Pulmonary artery endothelial cell (primary cell): Measurements from ENCODE around the gene TSHZ2. TPM values are rescaled to one million over a fixed set of nuclear protein-coding genes. Genes with fewer than 3 reads are reported as not detected.

Experiments used
- DNase-seq: peaks from one replicate; pipeline ENCODE4 v3.0.0-alpha.2; 2011; ENCODE audit warnings: low read depth, low spot score
- total RNA-seq: library from RNA; depleted of rRNA; stranded (reverse); fragments of >200 nt; gene quantifications from 2 replicates; pipeline ENCODE4 v1.2.3, GENCODE V29; 2014

TSHZ2 gene
- total RNA-seq, 1 donor from 2014 or later: not detected

DNA sequence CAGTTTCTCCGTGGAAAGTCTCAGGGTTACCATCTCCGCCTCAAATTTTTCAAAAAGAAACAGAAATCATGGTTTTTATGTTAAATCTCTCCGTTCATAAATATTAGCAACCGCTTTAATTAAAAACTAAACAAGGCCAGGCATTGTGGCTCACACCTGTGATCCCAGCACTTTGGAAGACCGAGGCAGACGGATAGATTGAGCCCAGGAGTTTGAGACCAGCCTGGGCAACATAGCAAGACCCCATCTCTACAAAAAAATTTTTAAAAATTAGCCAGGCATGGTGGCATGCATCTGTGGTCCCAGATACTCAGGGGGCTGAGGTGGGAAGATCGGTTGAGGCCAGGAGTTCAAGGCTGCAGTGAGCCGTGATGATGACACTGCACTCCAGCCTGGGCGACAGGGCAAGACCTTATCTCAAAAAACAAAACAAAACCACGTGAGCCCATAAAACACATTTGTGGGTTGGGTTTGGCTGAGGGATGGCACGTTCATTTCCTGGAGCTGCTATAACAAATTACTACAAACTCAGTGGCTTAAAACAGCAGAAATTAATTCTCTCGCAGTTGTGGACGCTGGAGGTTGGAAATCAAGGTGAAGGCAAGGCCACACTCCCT is 398.3 kb downstream of the TSHZ2 start:
- no peak for DNase-seq

DNA sequence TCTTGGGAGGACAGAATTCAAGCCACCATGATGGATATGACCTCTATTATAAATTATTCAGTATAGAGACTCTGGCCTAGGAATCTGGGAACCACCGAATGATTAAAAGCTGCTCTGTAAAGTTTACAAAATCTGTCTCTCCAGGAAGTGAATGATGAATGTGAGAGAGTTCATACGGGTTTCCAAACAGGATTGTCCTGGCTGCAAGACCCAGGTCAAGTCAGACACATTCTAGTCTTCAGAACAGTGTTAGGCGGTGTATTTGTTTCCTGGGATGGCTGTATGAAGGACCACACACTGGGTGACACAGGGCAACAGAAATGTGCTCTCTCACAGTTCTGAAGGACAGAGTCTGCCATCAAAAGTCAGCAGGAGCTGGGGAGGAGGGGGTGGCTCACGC is 399.1 kb downstream of the TSHZ2 start:
- DNase-seq: no peak

- no peak for DNase-seq
Measured at GRCh38 chr20:53376021-53376420, 403.9 kb downstream of the TSHZ2 start.

DNA sequence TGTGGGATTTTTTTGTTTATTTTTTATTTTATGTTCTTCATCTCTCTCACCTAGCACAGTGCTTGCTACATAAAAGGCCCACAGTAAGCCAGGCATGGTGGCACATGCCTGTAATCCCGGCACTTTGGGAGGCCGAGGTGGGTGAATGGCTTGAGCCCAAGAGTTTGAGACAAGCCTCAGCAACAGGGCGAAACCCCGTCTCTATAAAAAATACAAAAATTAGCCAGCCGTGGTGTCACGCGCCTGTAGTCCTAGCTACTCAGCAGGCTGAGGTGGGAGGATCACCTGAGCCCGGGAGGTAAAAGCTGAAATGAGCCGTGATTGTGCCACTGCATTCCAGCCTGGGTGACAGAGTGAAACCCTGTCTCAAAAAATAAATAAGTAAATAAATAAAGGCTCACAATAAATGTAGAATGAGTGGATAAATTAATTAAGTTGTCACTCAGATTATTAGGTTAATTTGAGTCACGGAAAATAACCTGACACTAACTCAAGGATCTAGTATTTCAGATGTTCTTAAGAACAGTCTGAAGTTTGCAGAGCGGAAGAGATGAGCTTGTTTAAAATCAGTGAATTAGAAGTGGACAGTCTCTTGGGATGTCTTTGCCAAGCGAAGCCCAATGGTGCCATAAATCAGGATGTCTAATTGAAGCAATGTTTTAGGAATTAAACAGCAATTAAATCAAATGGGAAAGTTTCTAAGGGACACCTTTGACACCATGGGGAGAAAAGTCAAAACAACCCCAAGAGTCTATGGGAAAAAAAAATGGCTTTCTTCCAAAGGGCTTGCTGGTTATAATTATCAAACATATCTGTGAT is 407.1 kb downstream of the TSHZ2 start:
- no peak for DNase-seq

DNA sequence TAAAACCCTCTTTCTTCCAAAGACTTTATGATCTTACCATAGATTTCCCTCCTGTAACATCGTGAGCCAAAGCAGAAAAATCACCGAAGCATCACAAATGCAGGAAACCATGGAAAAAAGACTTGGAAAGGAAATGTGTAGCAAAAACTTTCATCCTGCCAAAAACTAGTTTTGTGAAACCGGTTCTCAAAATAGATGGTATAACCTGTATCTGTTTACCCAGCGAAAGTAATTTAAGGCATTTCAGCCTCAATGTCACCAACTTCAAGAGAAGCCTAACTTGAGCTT is 407.6 kb downstream of the TSHZ2 start:
- DNase-seq: no peak

DNA sequence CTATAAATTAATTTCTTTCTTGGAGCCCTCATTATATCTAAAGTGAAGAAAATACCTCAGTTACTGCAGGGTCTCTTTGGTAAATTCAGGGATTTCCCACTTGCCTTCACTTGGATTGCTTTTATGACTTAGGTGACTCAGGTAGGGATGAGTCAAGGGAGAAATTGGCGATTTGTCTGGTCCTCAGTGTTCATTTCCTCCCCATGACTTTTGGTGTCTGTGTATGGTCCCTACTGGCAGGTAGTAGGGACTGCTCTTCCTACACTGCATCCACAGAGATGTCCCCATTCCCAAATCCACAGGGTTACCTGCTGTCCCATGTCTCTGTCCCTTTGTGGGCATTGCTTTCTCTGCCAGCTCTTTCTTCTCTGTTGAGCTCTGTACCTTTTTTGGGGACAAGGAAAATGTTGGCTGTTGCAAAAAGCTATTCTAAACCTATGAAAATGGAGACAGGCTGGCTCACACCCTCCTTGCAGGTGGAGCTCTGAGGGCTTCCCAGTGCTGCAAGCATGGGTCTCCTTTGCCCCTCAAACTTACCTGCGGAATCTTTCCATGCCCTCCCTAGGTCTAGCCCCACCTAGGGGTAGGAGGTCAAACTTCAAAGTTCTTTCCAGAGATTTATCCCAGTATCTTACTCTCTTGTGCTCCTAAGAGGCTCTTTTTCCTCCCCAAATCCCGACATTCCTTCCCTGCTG is 409.6 kb downstream of the TSHZ2 start:
- no peak for DNase-seq

DNA sequence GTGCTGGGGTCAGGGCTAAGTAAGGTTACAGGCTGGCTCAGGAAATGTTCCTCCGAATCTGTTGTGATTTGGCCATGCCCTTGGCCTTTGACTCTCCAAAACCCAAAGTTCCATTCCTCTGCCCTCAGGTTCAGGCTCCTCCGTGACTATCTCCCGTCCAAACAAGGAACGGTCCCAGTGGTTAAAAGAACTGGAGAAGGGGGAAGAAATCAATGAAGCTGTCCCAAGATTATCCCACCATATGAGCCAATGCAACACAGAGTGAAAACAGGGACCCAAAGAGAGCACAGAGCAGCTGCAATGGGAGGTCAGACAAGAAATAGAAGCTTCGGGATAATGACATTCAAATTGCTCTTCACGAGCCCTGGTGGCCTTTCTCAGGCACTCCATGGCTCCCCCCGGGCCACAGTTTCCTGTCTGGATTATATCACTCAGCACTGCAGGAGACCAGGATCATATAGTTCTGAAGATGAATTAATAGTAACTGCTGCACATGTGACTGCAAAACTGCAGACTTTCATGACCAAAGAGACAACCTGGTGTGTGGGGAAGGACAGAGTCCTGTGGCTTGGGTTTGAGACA is 410.2 kb downstream of the TSHZ2 start:
- no peak for DNase-seq

GRCh38 chr20:53383916-53384315 is 411.8 kb downstream of the TSHZ2 start:
- no peak for DNase-seq

GRCh38 chr20:53384392-53384791 is 412.2 kb downstream of the TSHZ2 start:
- no peak for DNase-seq

GRCh38 chr20:53385941-53386767 is 414.0 kb downstream of the TSHZ2 start:
- DNase-seq: no peak

DNA sequence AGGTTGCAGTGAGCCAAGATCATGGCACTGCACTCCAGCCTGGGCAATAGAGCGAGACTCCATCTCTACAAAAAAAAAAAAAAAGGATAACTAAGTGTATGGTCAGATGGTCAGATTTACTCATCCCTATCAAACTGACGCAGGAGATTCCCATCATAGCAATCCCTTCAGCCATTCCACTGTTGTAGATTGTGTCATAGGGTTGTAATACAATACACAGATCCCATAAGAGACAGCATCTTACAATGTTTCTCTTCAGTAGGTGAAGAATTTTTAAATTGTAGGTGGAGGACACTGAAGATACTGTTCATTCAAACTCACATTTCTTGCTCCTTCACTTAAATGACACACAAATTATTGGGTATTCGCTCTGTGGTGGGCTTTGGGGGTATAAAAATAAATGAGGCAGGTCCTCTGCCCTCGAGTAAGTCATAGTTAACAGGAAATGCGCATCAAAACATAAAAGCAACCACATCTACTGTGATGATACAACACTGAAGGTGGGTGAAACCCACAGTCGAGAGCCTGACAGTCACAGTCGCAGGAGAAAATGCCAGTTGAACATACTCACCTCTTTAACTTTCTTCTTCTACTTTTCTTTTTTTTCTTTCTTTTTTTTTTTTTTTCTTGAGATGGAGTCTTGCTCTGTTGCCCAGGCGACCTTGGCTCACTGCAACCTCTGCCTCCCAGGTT is 416.0 kb downstream of the TSHZ2 start:
- no peak for DNase-seq

GRCh38 chr20:53389516-53390300 is 417.6 kb downstream of the TSHZ2 start:
- DNase-seq: no peak

DNA sequence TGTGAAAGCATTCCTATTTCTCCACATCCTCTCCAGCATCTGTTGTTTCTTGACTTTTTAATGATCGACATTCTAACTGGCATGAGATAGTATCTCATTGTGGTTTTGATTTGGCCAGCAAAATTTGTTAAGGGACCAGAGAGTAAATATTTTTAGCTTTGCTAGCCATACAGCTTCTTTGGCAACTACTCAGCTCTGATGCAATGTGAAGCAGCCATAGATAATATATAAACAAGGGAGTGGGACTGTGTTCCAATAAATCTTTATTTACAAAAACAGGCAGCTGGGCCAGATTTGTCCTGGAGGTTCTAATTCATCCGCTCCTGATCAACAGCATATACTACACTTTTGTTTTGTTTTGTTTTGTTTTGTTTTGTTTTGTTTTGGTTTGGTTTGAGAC is 418.6 kb downstream of the TSHZ2 start:
- no peak for DNase-seq

- no peak for DNase-seq
Measured at GRCh38 chr20:53394433-53394832, 422.3 kb downstream of the TSHZ2 start.

DNA sequence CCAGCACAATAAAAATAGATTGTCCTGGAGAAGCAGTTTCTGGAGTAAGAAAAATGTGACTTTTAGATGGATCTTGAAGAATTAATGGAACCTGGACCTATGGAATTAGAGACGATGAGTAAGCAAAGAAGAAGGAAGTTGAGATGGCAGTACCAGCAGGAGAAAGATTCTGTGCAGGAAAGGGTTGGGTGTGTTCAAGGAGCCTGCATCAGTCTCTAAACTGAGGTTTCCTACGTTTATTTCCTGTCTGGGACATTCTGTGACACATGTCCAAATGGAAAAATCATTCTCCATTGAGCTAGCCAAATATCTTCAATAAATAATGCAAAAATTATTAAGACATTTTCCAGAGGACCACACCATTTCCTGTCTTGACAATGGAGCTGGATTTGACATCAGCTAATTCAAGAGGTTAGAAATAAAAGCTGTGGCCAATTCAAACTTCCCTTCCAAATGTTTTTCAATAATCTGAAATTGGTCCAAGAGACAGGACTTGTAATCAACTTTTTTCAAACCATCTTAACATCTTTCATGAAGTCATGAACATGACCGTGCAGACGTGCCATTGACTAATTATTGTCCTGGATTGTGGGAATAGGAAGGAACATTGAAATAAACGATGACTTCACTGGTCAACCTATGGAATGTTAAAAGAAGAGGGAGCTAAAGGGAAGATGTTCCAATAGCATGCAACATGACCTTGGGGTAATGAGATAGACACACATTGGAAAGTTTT is 423.2 kb downstream of the TSHZ2 start:
- DNase-seq: no peak

- DNase-seq: no peak
Measured at GRCh38 chr20:53399083-53399482, 426.9 kb downstream of the TSHZ2 start.

DNA sequence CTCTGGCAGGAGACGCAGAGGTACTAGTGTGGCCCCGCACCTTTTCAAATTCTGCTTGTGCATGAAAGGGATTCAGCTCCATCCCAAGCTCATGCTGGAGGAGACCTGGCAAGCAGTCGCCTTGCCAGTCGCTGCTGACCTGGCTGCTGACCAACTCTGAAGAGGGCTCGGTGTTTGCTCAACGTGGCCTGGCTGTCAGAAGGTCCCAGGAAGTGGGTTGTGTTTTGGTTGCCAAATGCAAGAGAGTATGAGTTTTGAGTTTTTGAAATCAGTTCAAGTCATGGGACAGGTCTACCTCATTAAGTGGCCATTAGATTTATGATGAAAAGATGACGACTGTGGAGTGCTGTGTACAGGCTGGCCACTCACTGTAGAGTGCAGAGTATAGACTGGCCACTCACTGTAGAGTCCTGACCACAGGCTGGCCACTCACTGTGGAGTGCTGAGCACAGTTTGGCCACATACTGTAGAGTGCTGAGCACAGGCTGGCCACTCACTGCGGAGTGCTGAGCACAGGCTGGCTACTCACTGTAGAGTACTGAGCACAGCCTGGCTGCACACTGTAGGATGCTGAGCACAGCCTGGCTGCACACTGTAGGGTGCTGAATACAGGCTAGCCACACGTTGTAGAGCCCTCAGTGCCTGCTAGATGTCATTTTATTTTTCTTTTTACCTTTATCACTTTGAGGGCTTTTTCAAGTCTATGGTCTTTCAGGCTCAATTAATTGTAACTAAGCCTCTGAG is 427.6 kb downstream of the TSHZ2 start:
- no peak for DNase-seq

DNA sequence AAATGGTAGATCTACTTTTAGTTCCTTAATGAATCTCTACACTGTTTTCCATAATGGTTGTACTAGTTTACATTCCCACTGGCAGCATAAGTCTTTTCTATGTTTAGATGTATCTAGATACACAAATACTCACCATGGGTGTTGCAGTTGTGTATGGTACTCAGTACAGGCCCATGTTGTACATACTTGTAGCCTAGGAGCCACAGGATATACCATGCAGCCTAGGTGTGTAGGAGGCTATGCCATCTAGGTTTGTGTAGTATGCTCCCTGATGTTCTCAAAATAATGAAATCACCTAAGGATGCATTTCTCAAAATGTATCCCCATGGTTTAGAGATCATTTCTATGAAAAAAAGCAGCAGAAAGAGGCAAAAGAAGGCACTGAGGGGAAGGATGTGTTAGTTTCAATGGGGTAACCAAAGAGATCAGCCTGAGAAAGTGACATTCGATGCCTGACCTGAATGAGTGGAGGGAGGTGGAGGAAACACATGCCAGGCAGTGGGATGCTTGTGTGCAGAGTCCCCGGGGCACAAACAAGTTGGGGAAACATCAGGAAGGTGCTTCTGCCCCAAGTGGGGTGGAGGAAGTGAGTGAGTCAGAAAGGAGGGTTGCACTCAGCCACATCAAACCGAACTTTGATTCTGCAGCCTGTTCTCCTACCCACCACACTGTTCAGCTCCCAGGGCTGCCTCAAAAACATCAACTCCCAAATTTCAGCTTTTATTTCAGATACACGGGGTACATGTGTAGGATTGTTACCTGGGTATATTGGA is 430.3 kb downstream of the TSHZ2 start:
- DNase-seq: no peak
